Measurements from ENCODE around the gene BABAM2. TPM values are rescaled to one million over a fixed set of nuclear protein-coding genes. Genes with fewer than 3 reads are reported as not detected.

BABAM2 gene
- total and polyA plus RNA-seq, 2 experiments from 2014 or later, result 31.8 to 83.3 TPM

DNA sequence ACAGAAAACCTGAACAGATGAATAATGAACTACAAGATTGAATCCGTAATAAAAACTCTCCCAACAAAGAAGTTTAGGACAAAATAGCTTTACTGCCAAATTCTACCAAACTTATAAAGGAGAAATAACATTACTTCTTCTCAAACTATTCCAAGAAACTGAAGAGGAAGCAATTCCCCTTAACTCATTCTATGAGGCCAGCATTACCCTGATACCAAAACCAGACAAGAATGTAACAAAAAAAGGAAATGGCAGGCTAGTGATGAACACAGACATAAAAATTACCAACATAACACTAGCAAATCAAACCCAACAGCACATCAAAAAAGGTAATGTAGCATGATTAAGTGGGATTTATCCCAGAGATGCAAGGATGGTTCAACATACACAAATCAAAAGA is 288.4 kb downstream of the BABAM2 start:
- Histone ChIP-seq H3K27me3 (no peaks in the 10 kb centered on the region), H3K4me3 (no peak overlapping the region), H3K36me3 (no peaks in the 10 kb centered on the region), H3K9me3 (ENCODE audit: low read depth) (no peaks in the 10 kb centered on the region), H3K4me1 (ENCODE audit: low read depth) (no peaks in the 10 kb centered on the region), H3K27ac (no peak overlapping the region)
- no peak for DNase-seq (ENCODE audit: low read depth in 1 of 2, low spot score in 1 of 2)
- no peak for TF ChIP-seq CTCF (IDR thresholded peaks at IDR 0.05; ENCODE audit: low read depth, low read length)

- H3K9me3 ChIP-seq (ENCODE audit: low read depth), result no peaks in the 10 kb centered on the region
- H3K27me3 ChIP-seq, result no peaks in the 10 kb centered on the region
- no peaks in the 10 kb centered on the region for H3K4me1 ChIP-seq (ENCODE audit: low read depth)
- TF ChIP-seq CTCF (IDR thresholded peaks at IDR 0.05; ENCODE audit: low read depth, low read length), result no peak
- no peak for DNase-seq (ENCODE audit: low read depth in 1 of 2, low spot score in 1 of 2)
- H3K4me3 ChIP-seq, result no peak overlapping the region
- no peaks in the 10 kb centered on the region for H3K36me3 ChIP-seq
- no peak overlapping the region for H3K27ac ChIP-seq
Observed at GRCh38 chr2:28181801-28182200, 291.3 kb downstream of the BABAM2 start.

- TF ChIP-seq CTCF (IDR thresholded peaks at IDR 0.05; ENCODE audit: low read depth, low read length), result no peak
- Histone ChIP-seq H3K4me1 (ENCODE audit: low read depth) (no peaks in the 10 kb centered on the region), H3K27me3 (no peaks in the 10 kb centered on the region), H3K36me3 (no peaks in the 10 kb centered on the region), H3K4me3 (no peak overlapping the region), H3K9me3 (ENCODE audit: low read depth) (no peaks in the 10 kb centered on the region), H3K27ac (no peak overlapping the region)
- DNase-seq (ENCODE audit: low read depth in 1 of 2, low spot score in 1 of 2), result no peak
Observed at GRCh38 chr2:28182348-28182747, 291.8 kb downstream of the BABAM2 start.

DNA sequence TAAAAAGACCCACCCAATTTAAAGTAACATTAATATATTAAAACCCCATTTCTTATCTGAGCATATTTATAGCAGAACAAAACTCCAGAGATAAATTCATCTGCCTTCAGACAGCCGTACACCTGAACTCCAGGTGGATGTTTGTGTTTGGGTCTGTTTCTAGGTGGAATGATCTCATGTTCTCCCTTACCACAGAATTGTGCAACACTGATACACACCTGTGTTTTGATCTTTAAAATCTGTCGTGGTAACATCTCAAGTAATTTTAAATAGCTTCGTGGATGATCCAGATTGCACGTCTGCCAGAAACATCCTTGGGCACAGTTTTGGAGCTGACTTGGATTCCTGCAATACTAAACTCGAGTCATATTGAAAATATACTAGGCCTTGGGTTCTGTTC is 294.6 kb downstream of the BABAM2 start:
- no peak overlapping the region for H3K27ac ChIP-seq
- H3K36me3 ChIP-seq, result no peaks in the 10 kb centered on the region
- DNase-seq (ENCODE audit: low read depth in 1 of 2, low spot score in 1 of 2), result no peak
- H3K4me3 ChIP-seq, result no peak overlapping the region
- no peaks in the 10 kb centered on the region for H3K9me3 ChIP-seq (ENCODE audit: low read depth)
- H3K27me3 ChIP-seq, result no peaks in the 10 kb centered on the region
- H3K4me1 ChIP-seq (ENCODE audit: low read depth), result no peaks in the 10 kb centered on the region
- no peak for TF ChIP-seq CTCF (IDR thresholded peaks at IDR 0.05; ENCODE audit: low read depth, low read length)

GRCh38 chr2:28185891-28186290 is 295.4 kb downstream of the BABAM2 start:
- peak in 1 of 2 donors; percentile 56 for DNase-seq (ENCODE audit: low read depth in 1 of 2, low spot score in 1 of 2)
- Histone ChIP-seq H3K27me3 (no peaks in the 10 kb centered on the region), H3K36me3 (no peaks in the 10 kb centered on the region), H3K4me3 (no peak overlapping the region), H3K27ac (no peak overlapping the region), H3K4me1 (ENCODE audit: low read depth) (no peaks in the 10 kb centered on the region), H3K9me3 (ENCODE audit: low read depth) (no peaks in the 10 kb centered on the region)
- no peak for TF ChIP-seq CTCF (IDR thresholded peaks at IDR 0.05; ENCODE audit: low read depth, low read length)

DNA sequence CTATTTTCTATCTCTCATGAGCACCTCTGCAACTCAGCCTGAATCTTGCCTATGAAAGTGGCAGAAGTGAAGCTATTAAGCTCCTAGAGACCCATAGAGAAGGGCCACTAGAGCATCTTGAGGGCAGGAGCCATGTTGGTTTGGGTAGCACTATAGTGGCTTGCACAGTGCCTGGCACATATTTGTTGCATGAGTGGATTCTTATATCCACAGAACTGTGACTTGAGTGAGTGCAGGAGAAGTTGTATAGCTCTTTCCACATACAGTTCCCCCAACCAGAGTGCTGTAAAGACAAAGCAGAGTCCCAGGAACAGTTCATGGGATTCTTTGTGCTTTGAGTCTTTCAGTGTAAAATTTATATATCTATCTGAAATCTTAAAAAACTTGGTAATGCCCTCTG is 296.7 kb downstream of the BABAM2 start:
- H3K4me1 ChIP-seq (ENCODE audit: low read depth), result no peaks in the 10 kb centered on the region
- H3K27ac ChIP-seq, result no peak overlapping the region
- no peaks in the 10 kb centered on the region for H3K36me3 ChIP-seq
- H3K27me3 ChIP-seq, result no peaks in the 10 kb centered on the region
- TF ChIP-seq CTCF (IDR thresholded peaks at IDR 0.05; ENCODE audit: low read depth, low read length), result no peak
- no peak for DNase-seq (ENCODE audit: low read depth in 1 of 2, low spot score in 1 of 2)
- H3K9me3 ChIP-seq (ENCODE audit: low read depth), result no peaks in the 10 kb centered on the region
- H3K4me3 ChIP-seq, result no peak overlapping the region
